Mesenchymal stem cell (in vitro differentiated cells and primary cell): ENCODE results near the gene APOL1.
"Not testable (repeated sequence)": the region's sequence is repeated elsewhere in the genome, so short reads cannot be mapped to it uniquely, and the experiment has no call there.

Experiments
- DNase-seq: peaks from one replicate; pipeline ENCODE4 v3.0.0-alpha.2; 2013
- H2AFZ ChIP-seq: one replicate; pipeline ENCODE4 v1.6.1; 2013; ENCODE audit warnings: low read depth, mild to moderate bottlenecking, control low read depth, inconsistent platforms, low read length, moderate library complexity
- H2AK5ac ChIP-seq: 2 replicates; pipeline ENCODE4 v1.6.1; 2013; ENCODE audit warnings: low read length, moderate library complexity, mild to moderate bottlenecking, inconsistent platforms; ENCODE audit not compliant: severe bottlenecking
- H2BK120ac ChIP-seq: one replicate; pipeline ENCODE4 v1.6.1; 2013; ENCODE audit warnings: low read depth, mild to moderate bottlenecking, inconsistent platforms, low read length, moderate library complexity
- H2BK12ac ChIP-seq, 2 experiments: one replicate each; pipeline ENCODE4 v1.6.1; 2013; ENCODE audit warnings: inconsistent platforms in 2 of 2, low read length in 2 of 2, mild to moderate bottlenecking in 2 of 2, moderate library complexity in 2 of 2, control low read depth in 1 of 2
- H2BK15ac ChIP-seq: one replicate; pipeline ENCODE4 v1.6.1; 2013; ENCODE audit warnings: mild to moderate bottlenecking, low read depth, inconsistent platforms; ENCODE audit not compliant: poor library complexity, severe bottlenecking
- H2BK5ac ChIP-seq: 2 replicates; pipeline ENCODE4 v1.6.1; 2013; ENCODE audit warnings: low read depth, mild to moderate bottlenecking, low read length, control low read depth, inconsistent platforms; ENCODE audit not compliant: poor library complexity, severe bottlenecking
- H3K14ac ChIP-seq, 2 experiments: one replicate each; pipeline ENCODE4 v1.6.1; 2013; ENCODE audit warnings: inconsistent platforms in 2 of 2, low read length in 2 of 2, control low read depth in 1 of 2, mild to moderate bottlenecking in 1 of 2, moderate library complexity in 1 of 2
- H3K18ac ChIP-seq, 2 experiments: one replicate each; pipeline ENCODE4 v1.6.1; 2013; ENCODE audit warnings: inconsistent platforms in 2 of 2, low read length in 2 of 2, control low read depth in 1 of 2, low read depth in 1 of 2, mild to moderate bottlenecking in 1 of 2
- H3K23ac ChIP-seq, 2 experiments: one replicate each; pipeline ENCODE4 v1.6.1; 2013; ENCODE audit warnings: inconsistent platforms in 2 of 2, low read length in 2 of 2, mild to moderate bottlenecking in 2 of 2, moderate library complexity in 2 of 2, control low read depth in 1 of 2
- H3K27ac ChIP-seq: 2 replicates; pipeline ENCODE4 v1.5.1; 2013; ENCODE audit warnings: mild to moderate bottlenecking, moderate library complexity, low read length, control low read depth, inconsistent platforms; ENCODE audit not compliant: poor library complexity, severe bottlenecking
- H3K27me3 ChIP-seq, 2 experiments: 2 replicates each; pipeline versions ENCODE4 v1.6.1 to v1.7.0; 2013; ENCODE audit warnings: low read length in 2 of 2, mild to moderate bottlenecking in 2 of 2, moderate library complexity in 2 of 2, control low read depth in 1 of 2, inconsistent platforms in 1 of 2; ENCODE audit not compliant: control insufficient read depth in 1 of 2, insufficient read depth in 1 of 2
- H3K36me3 ChIP-seq, 2 experiments: 2 replicates each; pipeline versions ENCODE4 v1.6.1 to v1.7.0; 2013; ENCODE audit warnings: low read length in 2 of 2, control low read depth in 1 of 2, inconsistent platforms in 1 of 2, low read depth in 1 of 2, mild to moderate bottlenecking in 1 of 2; ENCODE audit not compliant: insufficient read depth in 2 of 2, control insufficient read depth in 1 of 2
- H3K4ac ChIP-seq, 2 experiments: one replicate each; pipeline ENCODE4 v1.6.1; 2013; ENCODE audit warnings: inconsistent platforms in 2 of 2, low read length in 2 of 2, mild to moderate bottlenecking in 2 of 2, moderate library complexity in 2 of 2, control low read depth in 1 of 2, low read depth in 1 of 2
- H3K4me1 ChIP-seq: 2 replicates; pipeline ENCODE4 v1.6.1; 2013; ENCODE audit warnings: low read depth, low read length, control low read depth; ENCODE audit not compliant: control insufficient read depth, insufficient read depth
- H3K4me2 ChIP-seq: 2 replicates; pipeline ENCODE4 v1.6.1; 2013; ENCODE audit warnings: low read length, mild to moderate bottlenecking, inconsistent platforms; ENCODE audit not compliant: poor library complexity, severe bottlenecking
- H3K4me3 ChIP-seq, 2 experiments: 2 replicates each; pipeline versions ENCODE4 v1.5.1 to v1.7.0; 2013; ENCODE audit warnings: low read length in 2 of 2, mild to moderate bottlenecking in 2 of 2, control low read depth in 1 of 2, low read depth in 1 of 2; ENCODE audit not compliant: insufficient read depth in 1 of 2
- H3K79me1 ChIP-seq: replicated peaks from 2 replicates; pipeline ENCODE4 v1.6.1; 2013; ENCODE audit warnings: mild to moderate bottlenecking, control low read depth, low read length, inconsistent platforms; ENCODE audit not compliant: poor library complexity, severe bottlenecking
- H3K9ac ChIP-seq: 2 replicates; pipeline ENCODE4 v1.7.0; 2013; ENCODE audit warnings: mild to moderate bottlenecking, low read length, moderate library complexity
- H3K9me3 ChIP-seq: 2 replicates; pipeline ENCODE4 v1.7.0; 2013; ENCODE audit warnings: mild to moderate bottlenecking, low read length; ENCODE audit not compliant: control insufficient read depth
- H4K8ac ChIP-seq: one replicate; pipeline ENCODE4 v1.6.1; 2013; ENCODE audit warnings: inconsistent platforms, mild to moderate bottlenecking, low read length, moderate library complexity
- H4K91ac ChIP-seq: one replicate; pipeline ENCODE4 v1.6.1; 2013; ENCODE audit warnings: mild to moderate bottlenecking, low read length, inconsistent platforms
- WGBS: methylation state at CpG from one replicate; pipeline ENCODE4 v1.1.7; 2013; ENCODE audit warnings: mixed read lengths; 5-methylcytosine and 5-hydroxymethylcytosine counted together

The APOL1 gene

DNA sequence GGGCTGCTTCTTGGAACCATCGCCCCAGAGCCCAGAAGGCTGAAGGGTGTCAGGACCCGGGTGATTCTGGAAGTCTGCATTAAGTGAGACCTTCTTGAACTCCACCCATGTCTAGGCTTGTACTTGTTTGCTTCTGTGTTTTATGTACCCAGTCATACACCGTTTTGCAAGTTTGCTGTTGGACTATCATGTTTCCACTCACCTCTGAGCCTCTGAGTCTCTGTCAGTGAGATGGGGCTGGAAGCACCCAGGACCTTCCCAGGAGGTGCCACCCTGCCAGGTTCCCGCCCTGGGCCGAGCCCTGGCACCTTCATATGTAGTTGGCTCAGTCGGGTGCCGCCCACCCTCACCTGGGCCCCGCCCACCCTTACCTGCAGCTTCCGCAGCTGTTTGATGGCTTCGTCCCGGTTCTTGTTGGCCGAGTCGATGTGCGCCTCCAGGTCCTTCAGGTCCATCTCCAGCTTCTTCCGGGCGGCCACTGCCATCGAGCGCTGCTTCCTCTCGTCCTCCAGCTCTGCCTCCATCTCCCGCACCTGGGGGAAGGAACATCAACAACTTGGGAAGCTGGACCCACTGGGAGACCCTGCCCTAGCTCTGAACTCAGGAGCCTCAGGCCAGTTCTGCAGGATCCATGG lies 35.1 kb downstream of the APOL1 start:
- no peak overlapping the region for H2BK5ac ChIP-seq
- H3K27ac ChIP-seq = peak overlapping the region; percentile 27
- no peak overlapping the region for H4K91ac ChIP-seq
- H2BK15ac ChIP-seq = no peak overlapping the region
- no peak overlapping the region for H3K23ac ChIP-seq
- no peak overlapping the region for H3K9ac ChIP-seq
- H3K4ac ChIP-seq = no peak overlapping the region
- peaks cover 80% of the 10 kb centered on the region in 2 experiments for H3K36me3 ChIP-seq
- H3K14ac ChIP-seq = no peak overlapping the region
- H3K18ac ChIP-seq = no peak overlapping the region
- no peak for DNase-seq
- peaks cover 19% of the 10 kb centered on the region for H3K79me1 ChIP-seq
- H3K4me1 ChIP-seq = peaks cover 20% of the 10 kb centered on the region
- H4K8ac ChIP-seq = no peak overlapping the region
- WGBS = 94% methylated on average over 20 of the region's 20 CpGs
- no peak overlapping the region for H2BK120ac ChIP-seq
- no peaks in the 10 kb centered on the region for H3K9me3 ChIP-seq
- no peak overlapping the region for H3K4me2 ChIP-seq
- no peaks in the 10 kb centered on the region for H3K27me3 ChIP-seq
- no peak overlapping the region for H2AK5ac ChIP-seq
- no peak overlapping the region for H3K4me3 ChIP-seq
- no peak overlapping the region for H2AFZ ChIP-seq
- no peak overlapping the region for H2BK12ac ChIP-seq

DNA sequence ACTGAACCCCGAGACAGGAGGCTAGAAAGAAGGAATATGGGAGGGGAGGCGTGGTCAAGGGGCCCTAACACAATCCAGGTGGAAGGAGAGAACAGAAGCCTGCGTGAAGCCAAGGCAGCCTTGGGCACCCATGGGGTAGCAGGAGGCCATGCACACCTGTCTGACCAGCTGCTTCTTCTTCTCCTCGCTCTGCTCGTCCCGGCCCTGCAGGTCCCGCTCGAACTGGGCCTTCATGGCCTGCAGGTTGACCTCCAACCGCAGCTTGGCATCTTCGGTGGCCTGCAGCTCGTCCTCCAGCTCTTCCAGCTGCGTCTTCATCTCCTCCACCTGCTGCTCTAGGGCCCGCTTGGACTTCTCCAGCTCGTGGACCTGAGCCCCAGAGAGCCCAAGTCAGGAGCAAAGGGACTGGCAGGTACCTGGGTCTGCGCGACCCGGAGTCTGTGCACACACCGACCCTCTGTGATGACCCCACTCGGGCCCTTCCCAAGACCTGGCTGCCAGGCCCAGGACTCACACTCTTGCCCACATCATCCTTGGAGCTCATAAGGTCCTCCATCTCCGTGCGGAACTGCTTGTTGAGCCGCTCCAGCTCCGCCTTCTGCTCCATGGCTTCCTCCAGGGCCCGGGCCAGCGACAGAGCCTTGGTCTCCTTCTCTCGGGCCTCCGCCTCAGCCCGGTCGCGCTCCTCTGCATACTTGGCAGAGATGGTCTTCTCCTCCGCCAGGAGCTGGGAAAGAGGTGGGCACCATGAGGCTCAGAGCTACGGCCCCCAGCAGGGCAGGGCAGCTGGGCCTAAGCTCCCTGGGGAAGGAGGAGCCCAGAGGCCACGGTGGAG lies 35.9 kb downstream of the APOL1 start:
- Histone ChIP-seq H2AK5ac (no peak overlapping the region), H3K79me1 (peaks cover 21% of the 10 kb centered on the region), H2BK120ac (no peak overlapping the region), H2BK15ac (no peak overlapping the region), H4K8ac (no peak overlapping the region), H2BK12ac (no peak overlapping the region), H3K4ac (no peak overlapping the region), H4K91ac (peak overlapping the region; percentile 7), H3K4me2 (no peak overlapping the region), H3K4me3 (no peak overlapping the region), H3K27me3 (no peaks in the 10 kb centered on the region), H2BK5ac (no peak overlapping the region), H2AFZ (no peak overlapping the region), H3K27ac (no peak overlapping the region), H3K36me3 (peaks cover 82 to 83% of the 10 kb centered on the region in 2 experiments), H3K9me3 (no peaks in the 10 kb centered on the region), H3K18ac (no peak overlapping the region), H3K9ac (no peak overlapping the region), H3K4me1 (peaks cover 20% of the 10 kb centered on the region), H3K23ac (no peak overlapping the region), H3K14ac (no peak overlapping the region)
- no peak for DNase-seq
- 96% methylated on average over 33 of the region's 33 CpGs for WGBS

DNA sequence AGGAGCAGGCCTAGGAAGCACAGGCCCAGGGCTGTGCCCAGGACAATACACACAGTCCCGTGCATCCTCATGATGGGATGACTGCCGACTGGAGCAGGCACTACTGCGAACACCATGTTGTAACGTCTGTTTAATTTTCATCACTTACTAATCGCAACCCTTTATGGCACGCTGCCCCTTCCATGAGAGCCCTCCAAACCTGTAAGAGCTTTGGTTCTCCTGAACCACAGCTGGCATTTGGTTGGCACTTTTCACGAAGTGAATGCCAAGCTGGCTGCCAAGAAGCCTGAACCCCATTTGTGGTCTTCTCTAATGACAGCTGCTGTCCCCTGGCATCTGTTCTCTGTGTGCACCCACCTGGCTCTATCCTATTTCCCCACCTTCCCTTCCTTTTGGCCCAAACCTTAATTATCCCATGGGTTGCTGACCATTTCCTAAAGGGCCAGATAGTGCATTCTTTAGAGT lies 36.5 kb downstream of the APOL1 start:
- H2BK15ac ChIP-seq = no peak overlapping the region
- no peak overlapping the region for H4K91ac ChIP-seq
- WGBS = 97% methylated on average over 7 of the region's 7 CpGs
- no peak overlapping the region for H3K4me3 ChIP-seq
- H3K4me2 ChIP-seq = no peak overlapping the region
- peak overlapping the region; percentile 0 for H3K27ac ChIP-seq
- H2BK5ac ChIP-seq = no peak overlapping the region
- peaks cover 20% of the 10 kb centered on the region for H3K4me1 ChIP-seq
- no peak overlapping the region for H3K4ac ChIP-seq
- no peak for DNase-seq
- H3K9ac ChIP-seq = no peak overlapping the region
- H3K79me1 ChIP-seq = peaks cover 25% of the 10 kb centered on the region
- H4K8ac ChIP-seq = no peak overlapping the region
- H2BK120ac ChIP-seq = no peak overlapping the region
- H3K27me3 ChIP-seq = no peaks in the 10 kb centered on the region
- no peak overlapping the region for H2AFZ ChIP-seq
- peaks cover 82 to 83% of the 10 kb centered on the region in 2 experiments for H3K36me3 ChIP-seq
- no peak overlapping the region for H3K18ac ChIP-seq
- H3K9me3 ChIP-seq = no peaks in the 10 kb centered on the region
- no peak overlapping the region for H3K14ac ChIP-seq
- H2BK12ac ChIP-seq = no peak overlapping the region
- H3K23ac ChIP-seq = no peak overlapping the region
- no peak overlapping the region for H2AK5ac ChIP-seq

DNA sequence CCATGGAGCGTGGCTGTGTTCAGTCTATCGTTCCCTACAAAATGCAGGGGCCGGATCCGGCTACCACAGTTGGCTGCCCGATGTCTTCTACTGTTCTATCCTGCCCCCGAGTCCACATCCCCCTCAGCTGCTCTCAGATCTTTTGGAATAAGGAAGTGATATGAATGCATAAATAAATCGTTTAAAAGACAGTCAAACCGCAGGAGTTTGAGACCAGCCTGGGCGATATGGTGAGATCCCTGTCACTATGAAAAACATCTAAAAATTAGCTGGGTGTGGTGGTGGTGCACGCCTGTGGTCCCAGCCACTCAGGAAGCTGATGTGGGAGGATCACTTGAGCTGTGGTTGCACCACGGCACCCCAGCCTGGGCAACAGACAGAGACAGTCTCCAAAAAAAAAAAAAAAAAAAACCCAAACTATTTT lies 37.0 kb downstream of the APOL1 start:
- not testable (repeated sequence) for H3K18ac ChIP-seq, H3K4me3 ChIP-seq, H2AFZ ChIP-seq, H4K91ac ChIP-seq, H2AK5ac ChIP-seq, H3K4me2 ChIP-seq, H2BK5ac ChIP-seq, H2BK12ac ChIP-seq, H2BK15ac ChIP-seq, H3K27me3 ChIP-seq, H3K23ac ChIP-seq, H4K8ac ChIP-seq, H3K14ac ChIP-seq, H3K9ac ChIP-seq, H3K9me3 ChIP-seq, H3K27ac ChIP-seq, H2BK120ac ChIP-seq, DNase-seq, H3K4ac ChIP-seq
- peaks cover 26% of the 10 kb centered on the region for H3K79me1 ChIP-seq
- H3K36me3 ChIP-seq = peaks cover 82 to 83% of the 10 kb centered on the region in 2 experiments
- H3K4me1 ChIP-seq = peaks cover 20% of the 10 kb centered on the region
- 90% methylated on average over 7 of the region's 11 CpGs for WGBS
